Common myeloid progenitor, CD34-positive (primary cell): ENCODE measurements around the gene PKD1L1.

Source experiments
- CTCF ChIA-PET: fragments of 350-600 bp; sonication (Branson Sonifier 250); formaldehyde crosslinking; loops from one replicate; lab custom pipeline; 2021; ENCODE audit warnings: antibody characterized with exemption; lab: Charles Lee
- POLR2A ChIA-PET: fragments of 350-600 bp; sonication (Branson Sonifier 250); formaldehyde crosslinking; loops from one replicate; lab custom pipeline; 2021; ENCODE audit warnings: antibody characterized with exemption; lab: Charles Lee
- DNase-seq, 3 donors: peaks; one replicate each; pipeline versions ENCODE4 v3.0.0 to v3.0.0-alpha.2; 2013
- H3K27ac ChIP-seq, 2 experiments: 1 replicate in 1 of 2; 2 replicates in 1 of 2; pipeline ENCODE4 v1.7.0; 2013; ENCODE audit warnings: inconsistent platforms in 2 of 2, low read length in 2 of 2, mild to moderate bottlenecking in 2 of 2, low read depth in 1 of 2, moderate library complexity in 1 of 2; ENCODE audit not compliant: severe bottlenecking in 2 of 2, insufficient read depth in 1 of 2, poor library complexity in 1 of 2
- H3K27me3 ChIP-seq, 5 experiments: replicated peaks in 2 of 5; 1 replicate in 3 of 5; 2 replicates in 2 of 5; pipeline versions ENCODE4 v1.6.1 to v1.7.0; 2013; ENCODE audit warnings: low read length in 4 of 5, mild to moderate bottlenecking in 2 of 5, moderate library complexity in 2 of 5, inconsistent platforms in 1 of 5; ENCODE audit not compliant: insufficient read depth in 5 of 5, control insufficient read depth in 4 of 5
- H3K36me3 ChIP-seq, 4 experiments: 1 replicate in 2 of 4; 2 replicates in 2 of 4; pipeline versions ENCODE4 v1.6.1 to v1.7.0; 2013; ENCODE audit warnings: low read length in 3 of 4, control low read depth in 1 of 4, mild to moderate bottlenecking in 1 of 4; ENCODE audit not compliant: control insufficient read depth in 4 of 4, insufficient read depth in 4 of 4
- H3K4me1 ChIP-seq, 4 experiments: 1 replicate in 3 of 4; 2 replicates in 1 of 4; pipeline versions ENCODE4 v1.6.1 to v1.7.1; 2013; ENCODE audit warnings: low read length in 3 of 4, mild to moderate bottlenecking in 3 of 4, control low read depth in 1 of 4, inconsistent platforms in 1 of 4, moderate library complexity in 1 of 4; ENCODE audit not compliant: control insufficient read depth in 4 of 4, insufficient read depth in 4 of 4; ENCODE audit errors: control extremely low read depth in 1 of 4
- H3K4me3 ChIP-seq, 7 experiments: 1 replicate in 4 of 7; 2 replicates in 3 of 7; pipeline versions ENCODE4 v1.5.1 to v1.7.0; 2013; ENCODE audit warnings: mild to moderate bottlenecking in 7 of 7, low read length in 6 of 7, moderate library complexity in 6 of 7, inconsistent platforms in 2 of 7, low read depth in 2 of 7, control low read depth in 1 of 7; ENCODE audit not compliant: insufficient read depth in 4 of 7, control insufficient read depth in 1 of 7; ENCODE audit errors: extremely low read depth in 1 of 7
- H3K9me3 ChIP-seq, 5 experiments: 1 replicate in 4 of 5; 2 replicates in 1 of 5; pipeline versions ENCODE4 v1.6.1 to v1.7.1; 2013; ENCODE audit warnings: low read length in 4 of 5, mild to moderate bottlenecking in 2 of 5, inconsistent platforms in 1 of 5, low read depth in 1 of 5, moderate library complexity in 1 of 5; ENCODE audit not compliant: control insufficient read depth in 4 of 5, insufficient read depth in 2 of 5; ENCODE audit errors: control extremely low read depth in 1 of 5
- WGBS: methylation state at CpG from one replicate; pipeline ENCODE4 v1.1.5; 2013; ENCODE audit not compliant: insufficient coverage; 5-methylcytosine and 5-hydroxymethylcytosine counted together

PKD1L1 gene

GRCh38 chr7:47905076-47905920 is 43.0 kb downstream of the PKD1L1 start:
- POLR2A ChIA-PET: no interaction called here

DNA sequence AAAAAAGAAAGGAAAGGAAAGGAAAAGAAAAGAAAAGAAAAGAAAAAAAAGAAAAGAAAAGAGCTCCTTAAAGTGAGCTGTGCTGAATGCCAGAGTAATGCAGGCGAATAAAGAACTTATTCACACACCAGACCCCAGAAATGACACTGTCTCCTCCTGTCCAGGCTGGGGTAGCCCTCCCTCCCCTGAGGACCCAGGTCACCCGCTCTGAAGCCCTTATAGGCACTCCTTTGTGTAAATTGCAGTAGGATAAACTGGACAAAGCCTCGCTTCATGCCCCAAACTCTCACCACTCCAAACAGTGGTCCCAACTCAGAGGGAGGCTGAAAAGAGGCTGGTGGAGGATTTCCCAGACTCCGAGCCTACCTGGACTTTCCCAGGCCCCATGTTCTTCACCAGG is 46.3 kb downstream of the PKD1L1 start:
- CTCF ChIA-PET: no interaction called here
- peaks cover 0 to 4% (median 0%) of the 10 kb centered on the region in 5 experiments for H3K27me3 ChIP-seq
- DNase-seq: no peak
- H3K4me1 ChIP-seq: no peaks in the 10 kb centered on the region
- H3K4me3 ChIP-seq: no peak overlapping the region
- H3K36me3 ChIP-seq: no peaks in the 10 kb centered on the region
- WGBS: 100% methylated on average over 2 of the region's 4 CpGs
- H3K9me3 ChIP-seq: no peaks in the 10 kb centered on the region
- H3K27ac ChIP-seq: no peak overlapping the region
- POLR2A ChIA-PET: no interaction called here

More at GRCh38 chr7:47905076-47905920, 43.0 kb downstream of the PKD1L1 start:
- WGBS: 91% methylated on average over 5 of the region's 10 CpGs
- Histone ChIP-seq H3K27me3 (peaks cover 0 to 4% (median 0%) of the 10 kb centered on the region in 5 experiments), H3K4me1 (no peaks in the 10 kb centered on the region), H3K4me3 (no peak overlapping the region), H3K9me3 (no peaks in the 10 kb centered on the region), H3K36me3 (no peaks in the 10 kb centered on the region), H3K27ac (no peak overlapping the region)
- CTCF ChIA-PET: no interaction called here
- no peak for DNase-seq

DNA sequence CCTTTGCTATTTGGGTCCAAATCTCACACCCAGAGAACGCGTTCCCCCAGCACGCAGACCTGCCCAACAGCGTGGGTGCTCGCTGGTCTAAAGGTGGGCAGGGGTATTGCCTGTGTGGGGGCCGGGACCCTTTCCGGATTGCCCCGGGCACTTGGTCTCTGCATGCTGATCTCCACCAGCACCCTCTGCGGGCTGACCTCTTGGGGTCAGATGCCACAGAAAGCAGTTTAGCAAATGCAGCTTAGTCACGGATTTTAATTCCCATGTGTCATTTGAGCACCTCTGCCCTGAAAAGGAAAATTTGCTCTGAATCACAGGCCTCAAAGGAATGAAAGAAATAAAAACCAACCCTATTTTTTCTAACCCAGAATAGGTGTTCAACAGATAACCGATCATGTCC is 46.7 kb downstream of the PKD1L1 start:
- ChIA-PET CTCF (no interaction called here), POLR2A (interaction anchor here (0.6 kb wide), 1 partner anchor 22 kb away, joined by 3 read pairs; no protein-coding TSS in a partner anchor)
- Histone ChIP-seq H3K9me3 (no peaks in the 10 kb centered on the region), H3K36me3 (no peaks in the 10 kb centered on the region), H3K27ac (no peak overlapping the region), H3K4me3 (no peak overlapping the region), H3K4me1 (no peaks in the 10 kb centered on the region), H3K27me3 (peaks cover 0 to 4% (median 0%) of the 10 kb centered on the region in 5 experiments)
- 95% methylated on average over 10 of the region's 11 CpGs for WGBS
- DNase-seq: no peak

GRCh38 chr7:47897831-47898230 is 50.4 kb downstream of the PKD1L1 start:
- ChIA-PET POLR2A (no interaction called here), CTCF (no interaction called here)
- 93% methylated on average over 3 of the region's 4 CpGs for WGBS
- no peak overlapping the region for H3K27ac ChIP-seq
- H3K4me3 ChIP-seq: no peak overlapping the region
- peaks cover 0 to 3% (median 0%) of the 10 kb centered on the region in 4 experiments for H3K4me1 ChIP-seq
- DNase-seq: no peak
- peaks cover 0 to 2% (median 0%) of the 10 kb centered on the region in 5 experiments for H3K27me3 ChIP-seq
- H3K36me3 ChIP-seq: no peaks in the 10 kb centered on the region
- no peaks in the 10 kb centered on the region for H3K9me3 ChIP-seq

DNA sequence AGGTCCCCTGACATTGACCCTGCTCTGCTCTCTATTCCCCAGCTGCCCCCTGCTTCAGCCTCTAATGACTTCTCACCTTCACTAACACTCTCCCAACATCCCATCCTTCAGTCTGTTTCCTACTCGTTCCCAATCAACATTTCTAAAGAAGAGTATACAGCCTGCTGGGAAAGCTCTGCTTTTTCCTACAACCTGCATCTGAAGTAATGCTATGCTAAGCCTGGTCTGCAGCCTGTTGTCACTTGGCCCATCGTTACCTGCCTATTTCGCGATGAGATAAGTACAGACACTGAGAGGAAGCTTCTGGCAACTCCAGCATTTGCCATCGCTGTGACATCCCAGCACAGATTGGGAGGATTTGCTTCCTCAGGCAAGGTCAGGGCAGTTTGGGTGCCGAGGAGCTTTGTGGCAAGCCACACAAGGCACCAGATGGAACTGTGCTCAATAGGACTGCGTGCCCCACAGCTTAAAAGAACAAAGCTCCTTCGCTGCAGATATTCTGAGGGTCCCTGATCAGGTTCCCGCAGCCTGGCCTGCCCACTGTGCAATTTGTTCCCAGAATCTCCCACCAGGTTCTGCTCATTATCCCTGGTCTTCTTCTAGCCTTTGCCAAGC is 51.4 kb downstream of the PKD1L1 start:
- Histone ChIP-seq H3K27ac (no peak overlapping the region), H3K27me3 (no peaks in the 10 kb centered on the region), H3K9me3 (no peaks in the 10 kb centered on the region), H3K4me1 (peaks cover 0 to 3% (median 0%) of the 10 kb centered on the region in 4 experiments), H3K36me3 (no peaks in the 10 kb centered on the region), H3K4me3 (no peak overlapping the region)
- 88% methylated on average over 9 of the region's 9 CpGs for WGBS
- ChIA-PET POLR2A (no interaction called here), CTCF (no interaction called here)
- DNase-seq: no peak

DNA sequence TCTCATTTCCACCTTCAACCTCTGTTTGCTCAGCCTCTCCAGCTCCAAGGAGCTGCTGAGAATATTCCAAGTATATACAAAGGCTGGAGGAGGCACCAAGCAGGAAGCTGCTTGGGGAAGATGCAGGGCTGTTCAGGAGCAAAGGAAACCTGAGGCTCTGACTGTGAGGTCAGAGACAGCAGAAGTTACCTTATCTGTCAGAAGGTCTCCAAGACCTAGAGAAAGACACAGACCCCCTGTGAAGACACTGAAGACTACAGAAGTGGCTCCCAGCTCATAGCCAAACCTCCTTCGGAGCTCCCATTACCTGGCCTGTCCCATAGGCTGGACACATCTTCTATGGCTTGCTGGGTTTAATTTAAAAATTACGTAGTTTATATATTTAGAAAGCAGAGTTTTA is 53.2 kb downstream of the PKD1L1 start:
- Histone ChIP-seq H3K36me3 (no peaks in the 10 kb centered on the region), H3K9me3 (no peaks in the 10 kb centered on the region), H3K4me3 (no peak overlapping the region), H3K27me3 (no peaks in the 10 kb centered on the region), H3K4me1 (peaks cover 0 to 3% (median 0%) of the 10 kb centered on the region in 4 experiments), H3K27ac (no peak overlapping the region)
- ChIA-PET POLR2A (no interaction called here), CTCF (interaction anchor here (0.6 to 0.8 kb wide), 2 partner anchors 25 to 1513 kb away, joined by 3 read pairs; no protein-coding TSS in a partner anchor)
- DNase-seq: no peak
- WGBS: 83% methylated on average over 1 of the region's 2 CpGs
